DOHH2 (cell line): ENCODE data around the gene DR1.

Experiments
- EZH2phosphoT487 ChIP-seq: fragments of 200-600 bp; sonication (generic); IDR thresholded peaks from 2 replicates; pipeline ENCODE4 v1.6.1; 2017; ENCODE audit warnings: borderline replicate concordance, mild to moderate bottlenecking, antibody characterized with exemption, low read length, moderate library complexity, mixed read lengths
- TF ChIP-seq, protein P1 (sequence below): fragments of 200-600 bp; sonication (generic); IDR thresholded peaks from one replicate; pipeline ENCODE4 v1.5.1; 2014; ENCODE audit warnings: antibody characterized with exemption, mild to moderate bottlenecking, low read depth, low read length; ENCODE audit not compliant: poor library complexity, severe bottlenecking

GRCh38 chr1:93331412-93331811 lies 14.3 kb upstream of the DR1 start:
- TF ChIP-seq, protein P1, sequence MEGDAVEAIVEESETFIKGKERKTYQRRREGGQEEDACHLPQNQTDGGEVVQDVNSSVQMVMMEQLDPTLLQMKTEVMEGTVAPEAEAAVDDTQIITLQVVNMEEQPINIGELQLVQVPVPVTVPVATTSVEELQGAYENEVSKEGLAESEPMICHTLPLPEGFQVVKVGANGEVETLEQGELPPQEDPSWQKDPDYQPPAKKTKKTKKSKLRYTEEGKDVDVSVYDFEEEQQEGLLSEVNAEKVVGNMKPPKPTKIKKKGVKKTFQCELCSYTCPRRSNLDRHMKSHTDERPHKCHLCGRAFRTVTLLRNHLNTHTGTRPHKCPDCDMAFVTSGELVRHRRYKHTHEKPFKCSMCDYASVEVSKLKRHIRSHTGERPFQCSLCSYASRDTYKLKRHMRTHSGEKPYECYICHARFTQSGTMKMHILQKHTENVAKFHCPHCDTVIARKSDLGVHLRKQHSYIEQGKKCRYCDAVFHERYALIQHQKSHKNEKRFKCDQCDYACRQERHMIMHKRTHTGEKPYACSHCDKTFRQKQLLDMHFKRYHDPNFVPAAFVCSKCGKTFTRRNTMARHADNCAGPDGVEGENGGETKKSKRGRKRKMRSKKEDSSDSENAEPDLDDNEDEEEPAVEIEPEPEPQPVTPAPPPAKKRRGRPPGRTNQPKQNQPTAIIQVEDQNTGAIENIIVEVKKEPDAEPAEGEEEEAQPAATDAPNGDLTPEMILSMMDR = no peak
- TF ChIP-seq EZH2phosphoT487 = no peak
